ENCODE measurements around the gene ELF3.

Gene ELF3

DNA sequence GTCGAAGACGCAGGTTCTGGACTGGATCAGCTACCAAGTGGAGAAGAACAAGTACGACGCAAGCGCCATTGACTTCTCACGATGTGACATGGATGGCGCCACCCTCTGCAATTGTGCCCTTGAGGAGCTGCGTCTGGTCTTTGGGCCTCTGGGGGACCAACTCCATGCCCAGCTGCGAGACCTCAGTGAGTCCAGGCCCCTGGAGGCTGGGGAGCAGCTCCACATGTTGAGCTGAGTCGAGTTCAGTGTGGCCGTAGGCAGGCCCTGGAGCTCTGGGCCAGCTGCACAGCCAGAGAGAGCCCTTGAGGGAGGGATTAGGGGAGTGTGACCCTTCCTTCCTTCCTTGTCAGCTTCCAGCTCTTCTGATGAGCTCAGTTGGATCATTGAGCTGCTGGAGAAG lies 1.6 kb downstream of the ELF3 start:
- TF ChIP-seq POLR2A (IDR thresholded peaks at IDR 0.05; ENCODE audit: low read depth, low read length) (no peak), TAF1 (IDR thresholded peaks at IDR 0.05; ENCODE audit: borderline replicate concordance, low read depth, low read length) (no peak), POLR2AphosphoS5 (IDR thresholded peaks at IDR 0.05; ENCODE audit: low read depth, low read length) (no peak)
- DNase-seq (ENCODE audit: insufficient read length): no peak

GRCh38 chr1:202012544-202013478 lies 2.4 kb downstream of the ELF3 start:
- FAIRE-seq (no peak), DNase-seq (ENCODE audit: insufficient read length) (no peak)
- TF ChIP-seq POLR2A (IDR thresholded peaks at IDR 0.05; ENCODE audit: low read depth, low read length): no peak
- no peak for TF ChIP-seq POLR2AphosphoS5 (IDR thresholded peaks at IDR 0.05; ENCODE audit: low read depth, low read length)
- TF ChIP-seq TAF1 (IDR thresholded peaks at IDR 0.05; ENCODE audit: borderline replicate concordance, low read depth, low read length): no peak

More for the DNA sequence above, 1.6 kb downstream of the ELF3 start:
- FAIRE-seq: no peak

GRCh38 chr1:202013603-202014002 lies 3.2 kb downstream of the ELF3 start:
- no peak for FAIRE-seq
- TF ChIP-seq POLR2A (IDR thresholded peaks at IDR 0.05; ENCODE audit: low read depth, low read length) (no peak), TAF1 (IDR thresholded peaks at IDR 0.05; ENCODE audit: borderline replicate concordance, low read depth, low read length) (no peak), POLR2AphosphoS5 (IDR thresholded peaks at IDR 0.05; ENCODE audit: low read depth, low read length) (no peak)

DNA sequence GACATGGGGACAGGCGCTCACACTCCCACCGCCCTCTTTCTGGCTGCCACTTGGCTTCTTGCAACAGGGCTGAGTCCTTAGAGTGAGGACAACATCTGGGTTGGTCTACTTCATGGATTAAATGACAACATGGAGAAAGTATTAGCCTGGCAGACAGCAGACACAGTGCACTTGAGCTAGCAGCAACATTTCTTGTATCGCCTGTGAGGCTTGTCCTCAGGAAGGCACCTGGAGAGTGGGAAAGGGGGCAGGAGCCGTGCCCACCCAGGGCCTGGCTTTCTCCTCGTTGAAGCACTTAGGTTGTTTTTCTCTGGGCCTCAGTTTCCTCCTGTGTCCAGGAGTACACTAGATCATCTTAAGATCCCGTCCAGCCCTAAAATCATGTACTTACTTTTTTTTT lies 3.7 kb downstream of the ELF3 start:
- DNase-seq (ENCODE audit: insufficient read length): no peak
- no peak for FAIRE-seq

More at GRCh38 chr1:202013603-202014002, 3.2 kb downstream of the ELF3 start:
- DNase-seq (ENCODE audit: insufficient read length): no peak

GRCh38 chr1:202014915-202015661 lies 4.7 kb downstream of the ELF3 start:
- no peak for FAIRE-seq
- no peak for DNase-seq (ENCODE audit: insufficient read length)
- TF ChIP-seq POLR2A (IDR thresholded peaks at IDR 0.05; ENCODE audit: low read depth, low read length) (no peak), TAF1 (IDR thresholded peaks at IDR 0.05; ENCODE audit: borderline replicate concordance, low read depth, low read length) (no peak), POLR2AphosphoS5 (IDR thresholded peaks at IDR 0.05; ENCODE audit: low read depth, low read length) (no peak)

More for the DNA sequence above, 3.7 kb downstream of the ELF3 start:
- TF ChIP-seq POLR2A (IDR thresholded peaks at IDR 0.05; ENCODE audit: low read depth, low read length) (no peak), TAF1 (IDR thresholded peaks at IDR 0.05; ENCODE audit: borderline replicate concordance, low read depth, low read length) (no peak), POLR2AphosphoS5 (IDR thresholded peaks at IDR 0.05; ENCODE audit: low read depth, low read length) (no peak)

GRCh38 chr1:202015662-202015937 lies 5.2 kb downstream of the ELF3 start:
- TF ChIP-seq POLR2AphosphoS5 (IDR thresholded peaks at IDR 0.05; ENCODE audit: low read depth, low read length) (no peak), POLR2A (IDR thresholded peaks at IDR 0.05; ENCODE audit: low read depth, low read length) (no peak), TAF1 (IDR thresholded peaks at IDR 0.05; ENCODE audit: borderline replicate concordance, low read depth, low read length) (no peak)

DNA sequence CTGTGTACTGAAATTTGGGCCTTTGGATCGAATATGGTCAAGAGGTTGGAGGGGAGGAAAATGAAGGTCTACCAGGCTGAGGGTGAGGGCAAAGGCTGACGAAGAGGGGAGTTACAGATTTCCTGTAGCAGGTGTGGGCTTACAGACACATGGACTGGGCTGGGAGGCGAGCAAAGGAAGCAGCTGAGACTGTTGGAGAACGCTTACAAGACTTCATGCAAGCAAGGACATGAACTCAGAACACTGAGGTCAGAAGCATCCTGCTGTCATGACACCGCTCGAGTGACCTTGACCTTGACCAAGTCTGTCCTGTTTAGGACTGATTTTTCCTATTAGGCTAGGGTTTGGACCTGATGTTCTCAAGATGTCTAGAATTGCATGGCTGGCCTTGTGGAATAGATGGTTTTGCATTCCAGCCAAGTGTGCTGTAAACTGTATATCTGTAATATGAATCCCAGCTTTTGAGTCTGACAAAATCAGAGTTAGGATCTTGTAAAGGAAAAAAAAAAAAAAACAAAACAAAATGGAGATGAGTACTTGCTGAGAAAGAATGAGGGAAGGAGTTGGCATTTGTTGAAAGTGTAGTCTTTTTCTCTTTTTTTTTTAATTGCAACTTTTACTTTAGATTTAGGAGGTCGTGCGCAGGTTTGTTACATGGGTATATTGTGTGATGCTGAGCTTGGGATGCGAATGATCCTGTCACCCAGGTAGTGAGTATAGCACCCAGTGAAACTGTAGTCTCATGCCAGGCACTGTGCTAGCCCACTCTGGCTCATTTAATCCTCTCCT lies 5.8 kb downstream of the ELF3 start:
- DNase-seq (ENCODE audit: insufficient read length) (no peak), FAIRE-seq (no peak)
- TF ChIP-seq TAF1 (IDR thresholded peaks at IDR 0.05; ENCODE audit: borderline replicate concordance, low read depth, low read length) (no peak), POLR2A (IDR thresholded peaks at IDR 0.05; ENCODE audit: low read depth, low read length) (no peak), POLR2AphosphoS5 (IDR thresholded peaks at IDR 0.05; ENCODE audit: low read depth, low read length) (no peak)

More at GRCh38 chr1:202015662-202015937, 5.2 kb downstream of the ELF3 start:
- FAIRE-seq (no peak), DNase-seq (ENCODE audit: insufficient read length) (no peak)

DNA sequence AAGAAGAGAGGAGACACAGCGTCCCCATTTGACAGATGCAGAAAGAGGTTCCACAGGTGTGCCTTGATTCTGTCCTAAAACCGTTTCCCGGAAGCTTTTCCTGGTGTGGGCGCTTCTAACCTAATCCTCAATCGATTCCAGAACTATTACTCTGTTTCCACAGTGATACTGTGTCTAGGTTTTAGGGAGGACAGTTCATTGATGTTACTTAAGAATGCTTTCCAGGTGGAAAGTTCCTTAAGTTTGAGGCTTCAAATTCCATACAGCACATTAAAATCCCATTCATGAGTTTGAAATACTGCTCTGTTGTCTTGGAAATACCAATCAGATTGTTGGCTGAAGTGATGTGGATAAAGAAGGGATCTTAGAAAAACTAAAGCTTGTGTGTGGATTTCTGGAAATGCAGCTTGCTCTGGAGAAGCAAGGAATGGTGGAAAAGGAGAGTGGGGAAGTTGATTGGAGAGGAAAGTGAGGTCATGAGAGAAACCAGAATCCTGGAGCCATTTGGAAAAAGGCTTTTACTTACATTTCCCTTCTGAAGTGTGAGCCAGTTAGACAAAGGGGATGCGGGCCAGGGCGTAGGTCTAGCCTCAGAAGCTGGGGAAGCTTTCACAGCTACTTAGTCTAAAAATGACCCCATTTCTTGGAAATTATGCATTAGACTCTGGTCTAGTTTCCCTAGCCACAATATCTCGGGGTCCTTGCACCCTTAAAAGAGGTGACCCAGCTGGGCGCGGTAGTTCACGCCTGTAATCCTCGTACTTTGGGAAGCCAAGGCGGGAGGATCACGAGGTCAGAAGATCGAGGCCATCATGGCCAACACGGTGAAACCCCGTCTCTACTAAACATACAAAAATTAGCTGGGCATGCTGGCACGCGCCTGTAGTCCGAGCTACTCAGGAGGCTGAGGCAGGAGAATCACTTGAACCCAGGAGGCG lies 6.7 kb downstream of the ELF3 start:
- TF ChIP-seq POLR2AphosphoS5 (IDR thresholded peaks at IDR 0.05; ENCODE audit: low read depth, low read length) (no peak), POLR2A (IDR thresholded peaks at IDR 0.05; ENCODE audit: low read depth, low read length) (no peak), TAF1 (IDR thresholded peaks at IDR 0.05; ENCODE audit: borderline replicate concordance, low read depth, low read length) (no peak)
- no peak for DNase-seq (ENCODE audit: insufficient read length)
- no peak for FAIRE-seq

GRCh38 chr1:202017749-202018467 lies 7.5 kb downstream of the ELF3 start:
- no peak for DNase-seq (ENCODE audit: insufficient read length)
- no peak for FAIRE-seq
- no peak for TF ChIP-seq TAF1 (IDR thresholded peaks at IDR 0.05; ENCODE audit: borderline replicate concordance, low read depth, low read length)
- no peak for TF ChIP-seq POLR2A (IDR thresholded peaks at IDR 0.05; ENCODE audit: low read depth, low read length)
- no peak for TF ChIP-seq POLR2AphosphoS5 (IDR thresholded peaks at IDR 0.05; ENCODE audit: low read depth, low read length)

Measured in GM12892 (cell line).